Measurements from ENCODE around the gene PVALEF. TPM values are rescaled to one million over a fixed set of nuclear protein-coding genes. Genes with fewer than 3 reads are reported as not detected.
"Not testable (repeated sequence)": the region's sequence is repeated elsewhere in the genome, so short reads cannot be mapped to it uniquely, and the experiment has no call there.

Gene PVALEF
- polyA plus RNA-seq, 3 donors: 0.14 to 0.57 (median 0.22) TPM

- no peak for DNase-seq (ENCODE audit: extremely low read depth in 1 of 11, low read depth in 9 of 11, low spot score in 4 of 11)
Observed at GRCh38 chr17:81140018-81140417, 25.3 kb upstream of the PVALEF start.

GRCh38 chr17:81140695-81141094 lies 24.6 kb upstream of the PVALEF start:
- DNase-seq (ENCODE audit: extremely low read depth in 1 of 11, low read depth in 9 of 11, low spot score in 4 of 11): no peak

- peak in 9 of 11 donors; percentile 43 to 73 (median 64) for DNase-seq (ENCODE audit: extremely low read depth in 1 of 11, low read depth in 9 of 11, low spot score in 4 of 11)
Observed at GRCh38 chr17:81142301-81143199, 22.8 kb upstream of the PVALEF start.

GRCh38 chr17:81143200-81143527 lies 22.1 kb upstream of the PVALEF start:
- DNase-seq (ENCODE audit: extremely low read depth in 1 of 11, low read depth in 9 of 11, low spot score in 4 of 11): no peak

DNA sequence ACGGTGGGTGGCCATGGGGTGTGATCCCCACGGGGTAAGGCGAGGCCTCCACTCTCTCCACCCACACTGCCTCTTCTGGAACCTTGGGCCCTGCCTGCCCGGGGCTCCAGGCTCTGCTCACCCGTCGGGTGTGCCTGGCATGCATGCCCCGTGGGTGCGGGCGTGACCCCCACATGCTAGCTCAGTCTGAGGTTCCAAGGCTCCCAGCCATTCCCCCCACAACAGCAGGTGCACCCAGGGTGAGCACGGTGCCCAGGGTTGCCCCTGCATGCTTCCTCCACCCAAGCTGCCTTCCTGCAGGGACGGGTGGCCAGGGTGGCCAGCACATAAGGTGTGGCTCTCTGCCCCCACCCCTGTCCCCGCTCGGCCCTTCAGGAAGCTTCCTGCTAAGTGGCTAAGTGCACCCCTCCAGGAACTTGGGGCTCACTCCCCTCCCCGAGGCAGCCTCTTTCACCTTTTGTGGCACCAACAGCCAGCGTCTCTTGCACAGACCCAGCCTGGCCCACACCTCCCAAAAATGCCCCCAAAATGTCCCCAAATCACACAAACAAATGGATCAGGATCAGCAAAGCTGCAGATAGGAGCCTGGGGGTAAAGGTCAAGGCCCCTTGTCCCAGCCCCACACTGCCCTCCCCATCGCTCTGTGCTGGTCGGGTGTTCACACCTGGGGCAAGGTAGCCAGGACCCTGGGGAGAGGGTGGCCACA lies 21.4 kb upstream of the PVALEF start:
- no peak for DNase-seq (ENCODE audit: extremely low read depth in 1 of 11, low read depth in 9 of 11, low spot score in 4 of 11)

GRCh38 chr17:81144423-81144781 lies 20.9 kb upstream of the PVALEF start:
- no peak for DNase-seq (ENCODE audit: extremely low read depth in 1 of 11, low read depth in 9 of 11, low spot score in 4 of 11)

DNA sequence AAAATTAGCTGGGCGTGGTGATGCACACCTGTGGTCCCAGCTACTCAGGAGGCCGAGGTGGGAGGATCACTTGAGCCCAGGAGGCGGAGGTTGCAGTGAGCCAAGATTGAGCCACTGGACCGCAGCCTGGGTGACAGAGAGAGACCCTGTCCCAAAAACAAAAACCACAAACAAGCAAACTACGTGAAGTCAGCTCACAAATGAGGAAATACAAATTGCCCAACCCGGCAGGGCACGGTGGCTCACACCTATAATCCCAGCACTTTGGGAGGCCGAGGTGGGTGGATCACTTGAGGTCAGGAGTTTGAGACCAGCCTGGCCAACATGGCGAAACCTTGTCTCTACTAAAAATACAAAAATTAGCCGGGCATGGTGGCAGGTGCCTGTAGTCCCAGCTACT lies 19.1 kb upstream of the PVALEF start:
- not testable (repeated sequence) for DNase-seq (ENCODE audit: extremely low read depth in 1 of 11, low read depth in 9 of 11, low spot score in 4 of 11)

DNA sequence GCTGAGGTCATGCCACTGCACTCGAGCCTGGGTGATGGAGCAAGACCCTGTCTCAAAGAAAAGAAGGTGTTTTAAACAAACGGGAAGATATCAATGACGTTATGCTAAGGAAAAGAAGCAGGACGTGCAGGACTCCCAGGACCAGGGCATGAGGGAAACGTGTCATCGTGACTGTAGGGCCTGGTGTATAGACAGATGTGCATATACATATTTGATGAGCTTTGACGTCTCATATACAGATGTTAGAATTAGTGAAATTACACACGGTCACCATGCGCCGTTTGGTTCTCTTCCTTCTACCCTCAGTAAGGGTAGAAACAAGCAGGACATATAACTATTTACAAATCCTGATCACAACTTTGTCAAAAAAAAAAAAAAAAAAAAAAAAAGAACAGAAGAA lies 17.6 kb upstream of the PVALEF start:
- no peak for DNase-seq (ENCODE audit: extremely low read depth in 1 of 11, low read depth in 9 of 11, low spot score in 4 of 11)

DNA sequence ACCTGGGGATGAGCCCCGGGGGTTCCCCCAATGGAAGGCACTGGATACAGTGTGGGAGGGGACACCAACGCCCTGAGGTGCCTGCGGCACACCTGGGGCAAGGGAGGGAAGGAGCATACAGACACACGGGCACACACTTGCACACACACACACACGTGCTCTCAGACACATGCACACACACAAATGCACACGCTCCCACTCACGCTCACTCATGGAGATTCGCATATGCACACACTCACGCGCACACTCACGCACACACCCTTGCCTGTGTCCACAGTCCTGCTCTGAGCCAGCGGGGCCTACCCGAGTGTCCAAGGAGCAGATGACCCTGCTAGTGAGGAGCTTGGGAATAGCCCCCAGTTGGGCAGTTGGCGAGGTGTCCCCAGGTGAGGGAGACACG lies 16.7 kb upstream of the PVALEF start:
- no peak for DNase-seq (ENCODE audit: extremely low read depth in 1 of 11, low read depth in 9 of 11, low spot score in 4 of 11)

GRCh38 chr17:81148986-81149533 lies 16.2 kb upstream of the PVALEF start:
- DNase-seq (ENCODE audit: extremely low read depth in 1 of 11, low read depth in 9 of 11, low spot score in 4 of 11): no peak

DNA sequence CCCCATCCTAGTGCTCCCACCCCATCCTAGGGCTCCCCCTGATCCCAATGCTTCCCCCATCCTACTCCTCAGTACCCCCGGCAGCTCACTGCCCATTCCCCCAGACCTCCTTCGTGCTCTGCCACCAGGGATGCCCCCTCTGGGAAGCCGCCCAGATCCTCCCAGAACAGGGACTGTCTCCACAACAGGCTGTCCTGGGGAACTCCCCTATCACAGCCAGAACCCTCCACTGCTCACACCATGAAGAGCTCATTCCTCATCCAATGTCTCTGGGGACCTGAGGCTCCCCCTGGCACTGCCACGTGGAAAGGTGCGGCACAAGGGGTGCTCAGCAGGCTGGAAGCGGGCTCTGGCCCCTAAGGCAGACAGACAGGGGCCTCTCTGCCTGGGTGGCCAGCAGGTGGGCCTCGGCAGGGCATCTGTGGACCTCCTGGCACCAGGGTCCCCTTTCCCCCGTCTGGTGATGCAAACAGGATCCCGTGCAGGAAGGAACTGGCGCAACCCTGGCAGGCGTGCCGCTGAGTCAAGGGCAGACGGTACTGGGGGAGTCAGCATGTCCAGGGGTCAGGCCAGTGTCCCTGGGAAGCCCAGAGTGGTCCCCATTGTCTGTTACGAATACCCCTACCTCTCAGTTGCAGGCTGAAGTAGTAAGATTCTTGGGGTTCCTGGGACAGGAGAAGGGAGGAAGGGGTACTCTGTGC lies 14.8 kb upstream of the PVALEF start:
- DNase-seq (ENCODE audit: extremely low read depth in 1 of 11, low read depth in 9 of 11, low spot score in 4 of 11): no peak

DNA sequence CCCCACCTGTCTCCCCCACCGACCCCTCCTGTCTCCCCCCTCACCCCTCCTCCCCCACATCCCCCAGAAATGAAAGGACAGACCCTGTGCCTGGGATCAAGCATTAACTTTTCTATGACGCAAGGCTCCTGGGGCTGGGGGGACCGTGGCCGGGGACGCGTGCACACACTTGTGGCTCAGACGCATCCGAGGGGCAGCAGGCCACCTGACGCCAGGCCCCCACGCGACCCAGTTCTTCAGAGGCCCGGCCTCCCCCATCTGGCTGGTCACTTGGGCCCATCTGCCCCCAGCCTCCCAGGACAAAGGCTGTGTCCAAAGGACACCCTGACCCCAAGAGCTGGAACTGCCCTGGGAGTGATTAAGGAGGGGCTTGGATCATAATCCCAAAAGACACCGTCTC lies 14.0 kb upstream of the PVALEF start:
- DNase-seq (ENCODE audit: extremely low read depth in 1 of 11, low read depth in 9 of 11, low spot score in 4 of 11): no peak

DNA sequence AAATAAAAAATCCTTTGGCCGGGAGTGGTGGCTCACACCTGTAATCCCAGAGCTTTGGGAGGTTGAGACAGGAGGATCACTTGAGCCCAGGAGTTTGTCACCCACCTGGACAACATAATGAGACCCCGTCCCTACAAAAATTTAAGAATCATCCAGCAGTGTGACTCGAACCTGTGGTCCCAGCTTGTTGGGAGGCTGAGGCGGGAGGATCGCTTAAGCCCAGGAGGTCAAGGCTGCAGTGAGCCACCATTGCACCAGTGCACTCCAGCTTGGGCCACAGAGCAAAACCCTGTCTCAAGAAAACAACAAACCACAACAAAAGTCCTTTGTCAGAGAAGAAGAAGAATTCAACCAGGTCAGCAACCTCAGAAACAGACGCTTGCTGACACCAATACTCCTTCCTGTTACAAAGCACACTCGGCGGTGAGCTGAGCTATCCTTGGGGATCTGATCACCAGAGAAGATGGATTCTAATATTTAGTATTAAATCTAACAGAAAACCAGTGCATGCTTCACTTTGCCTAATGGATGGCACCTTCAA lies 12.9 kb upstream of the PVALEF start:
- DNase-seq (ENCODE audit: extremely low read depth in 1 of 11, low read depth in 9 of 11, low spot score in 4 of 11): no peak

- no peak for DNase-seq (ENCODE audit: extremely low read depth in 1 of 11, low read depth in 9 of 11, low spot score in 4 of 11)
Observed at GRCh38 chr17:81153340-81153803, 11.9 kb upstream of the PVALEF start.

- DNase-seq (ENCODE audit: extremely low read depth in 1 of 11, low read depth in 9 of 11, low spot score in 4 of 11): not testable (repeated sequence)
Observed at GRCh38 chr17:81154016-81154415, 11.3 kb upstream of the PVALEF start.

GRCh38 chr17:81154961-81155360 lies 10.3 kb upstream of the PVALEF start:
- no peak for DNase-seq (ENCODE audit: extremely low read depth in 1 of 11, low read depth in 9 of 11, low spot score in 4 of 11)

GRCh38 chr17:81156866-81157805 lies 8.2 kb upstream of the PVALEF start:
- DNase-seq (ENCODE audit: extremely low read depth in 1 of 11, low read depth in 9 of 11, low spot score in 4 of 11): no peak
